SK-N-SH (cell line): Measurements from ENCODE around the gene PIMREG. TPM values are rescaled to one million over a fixed set of nuclear protein-coding genes. Genes with fewer than 3 reads are reported as not detected.
A peak's percentile ranks its signal among the peaks of the same experiment; 100 is the strongest.

Experiments
- CTCF ChIA-PET: fragments of 300-600, 350-600 bp; formaldehyde crosslinking; extraction: SDS; loops from one replicate; lab custom pipeline; 2021; lab: Yijun Ruan, JAX
- POLR2A ChIA-PET: fragments of 350-600 bp; sonication (Branson Sonifier 250); formaldehyde crosslinking; extraction: SDS; loops from one replicate; lab custom pipeline; 2020; ENCODE audit warnings: antibody characterized with exemption, inconsistent platforms; lab: Yijun Ruan, JAX
- DNase-seq: peaks from one replicate; pipeline ENCODE4 v3.0.0; 2012
- H2AFZ ChIP-seq: fragments of 200-600 bp; sonication (generic); 2 replicates; pipeline ENCODE4 v1.8.1; 2016; ENCODE audit warnings: antibody characterized with exemption, mild to moderate bottlenecking, low read depth
- H3F3A ChIP-seq: fragments of 200-600 bp; sonication (generic); replicated peaks from 2 replicates; pipeline ENCODE3; 2016; ENCODE audit warnings: antibody characterized with exemption, mild to moderate bottlenecking; ENCODE audit not compliant: insufficient read depth
- H3K27ac ChIP-seq, 2 experiments: fragments of 200-500 bp in 1 of 2; fragments of 200-600 bp in 1 of 2; sonication (Bioruptor generic) in 1 of 2; sonication (generic), shearing (Covaris generic) in 1 of 2; 2 replicates each; pipeline versions ENCODE4 v1.5.1 to v1.6.1; 2014 to 2016; ENCODE audit warnings: low read depth in 2 of 2, inconsistent platforms in 1 of 2, low read length in 1 of 2, mild to moderate bottlenecking in 1 of 2, mixed read lengths in 1 of 2
- H3K27me3 ChIP-seq: fragments of 200-600 bp; sonication (generic), shearing (Covaris generic); 2 replicates; pipeline ENCODE4 v1.6.1; 2016; ENCODE audit warnings: mixed run types; ENCODE audit not compliant: insufficient read depth
- H3K36me3 ChIP-seq, 2 experiments: fragments of 200-500 bp in 1 of 2; fragments of 200-600 bp in 1 of 2; sonication (Bioruptor generic) in 1 of 2; sonication (generic) in 1 of 2; replicated peaks in 1 of 2; 2 replicates each; pipeline versions ENCODE3 to v1.5.1; 2014 to 2016; ENCODE audit warnings: low read length in 1 of 2, mild to moderate bottlenecking in 1 of 2; ENCODE audit not compliant: insufficient read depth in 2 of 2, control insufficient read depth in 1 of 2
- H3K4me1 ChIP-seq, 2 experiments: fragments of 200-500 bp in 1 of 2; fragments of 200-600 bp in 1 of 2; sonication (Bioruptor generic) in 1 of 2; sonication (generic), shearing (Covaris generic) in 1 of 2; 2 replicates each; pipeline versions ENCODE4 v1.5.1 to v1.6.1; 2014 to 2016; ENCODE audit warnings: low read depth in 1 of 2, low read length in 1 of 2, mixed run types in 1 of 2; ENCODE audit not compliant: insufficient read depth in 2 of 2, control insufficient read depth in 1 of 2
- H3K4me2 ChIP-seq: fragments of 200-600 bp; sonication (generic), shearing (Covaris generic); 2 replicates; pipeline ENCODE4 v1.6.1; 2017; ENCODE audit warnings: mixed run types
- H3K4me3 ChIP-seq, 2 experiments: fragments of 200-500 bp in 1 of 2; fragments of 200-600 bp in 1 of 2; sonication (Bioruptor generic) in 1 of 2; sonication (generic), shearing (Covaris generic) in 1 of 2; 2 replicates each; pipeline versions ENCODE4 v1.5.1 to v1.8.1; 2014 to 2016; ENCODE audit warnings: low read depth in 2 of 2, inconsistent platforms in 1 of 2, low read length in 1 of 2, mild to moderate bottlenecking in 1 of 2, mixed read lengths in 1 of 2, moderate library complexity in 1 of 2
- H3K79me2 ChIP-seq: fragments of 200-600 bp; sonication (generic); 2 replicates; pipeline ENCODE4 v1.8.1; 2017; ENCODE audit warnings: mild to moderate bottlenecking; ENCODE audit not compliant: insufficient read depth
- H3K9ac ChIP-seq: fragments of 200-600 bp; sonication (generic); 2 replicates; pipeline ENCODE4 v1.6.1; 2017; ENCODE audit warnings: mixed run types
- H3K9me2 ChIP-seq: fragments of 200-600 bp; sonication (generic); 2 replicates; pipeline ENCODE4 v1.6.1; 2017; ENCODE audit warnings: mixed run types
- H3K9me3 ChIP-seq: fragments of 200-600 bp; sonication (generic); 2 replicates; pipeline ENCODE4 v1.6.1; 2017; ENCODE audit warnings: mixed run types, mild to moderate bottlenecking, moderate library complexity
- H4K20me1 ChIP-seq: fragments of 200-600 bp; sonication (generic); 2 replicates; pipeline ENCODE4 v1.6.1; 2017; ENCODE audit warnings: mild to moderate bottlenecking, mixed run types; ENCODE audit not compliant: insufficient read depth
- CHD2 ChIP-seq: fragments of 150-350 bp; IDR thresholded peaks from 2 replicates; pipeline ENCODE4 v1.6.1; 2018; ENCODE audit warnings: low read length; ENCODE audit not compliant: partially characterized antibody
- EZH2phosphoT487 ChIP-seq: fragments of 200-600 bp; sonication (generic); IDR thresholded peaks from 2 replicates; pipeline ENCODE4 v1.6.1; 2017; ENCODE audit warnings: low read depth, mixed run types, mild to moderate bottlenecking, antibody characterized with exemption, moderate library complexity, borderline replicate concordance
- FOXJ3 ChIP-seq: sonication (generic); formaldehyde crosslinking; IDR thresholded peaks from 2 replicates; pipeline ENCODE4 v1.5.1; 2020; ENCODE audit warnings: mild to moderate bottlenecking, missing genetic modification reagents
- FOXM1 ChIP-seq: IDR thresholded peaks from 2 replicates; pipeline ENCODE4 v1.4.0; 2012; ENCODE audit warnings: low read depth, mild to moderate bottlenecking
- MXI1 ChIP-seq: IDR thresholded peaks from 2 replicates; pipeline ENCODE4 v1.6.1; 2012; ENCODE audit warnings: mild to moderate bottlenecking, low read depth, low read length, improper control_type of control experiment
- NFIC ChIP-seq: IDR thresholded peaks from 2 replicates; pipeline ENCODE4 v1.4.0; 2012; ENCODE audit warnings: borderline replicate concordance
- NRF1 ChIP-seq: IDR thresholded peaks from 2 replicates; pipeline ENCODE4 v1.6.1; 2012; ENCODE audit warnings: low read depth, mild to moderate bottlenecking, low read length
- POLR2AphosphoS5 ChIP-seq: IDR thresholded peaks from 2 replicates; pipeline ENCODE4 v1.6.1; 2012; ENCODE audit warnings: low read depth, low read length
- RCOR1 ChIP-seq: fragments of 150-350 bp; IDR thresholded peaks from 2 replicates; pipeline ENCODE4 v1.6.1; 2017; ENCODE audit warnings: antibody characterized with exemption, low read length
- RFX5 ChIP-seq: IDR thresholded peaks from 2 replicates; pipeline ENCODE4 v1.6.1; 2012; ENCODE audit warnings: mild to moderate bottlenecking, improper control_type of control experiment, low read length
- SMC3 ChIP-seq: IDR thresholded peaks from 2 replicates; pipeline ENCODE4 v1.6.1; 2012; ENCODE audit warnings: low read depth, low read length, improper control_type of control experiment
- TEAD4 ChIP-seq: IDR thresholded peaks from 2 replicates; pipeline ENCODE4 v1.4.0; 2012; ENCODE audit warnings: mild to moderate bottlenecking, borderline replicate concordance; ENCODE audit not compliant: insufficient read depth
- USF2 ChIP-seq: fragments of 150-350 bp; IDR thresholded peaks from 2 replicates; pipeline ENCODE4 v1.6.1; 2017; ENCODE audit warnings: antibody characterized with exemption, low read length, low read depth, borderline replicate concordance
- YY1 ChIP-seq: IDR thresholded peaks from 2 replicates; pipeline ENCODE4 v1.4.0; 2012; ENCODE audit warnings: low read depth, mild to moderate bottlenecking
- WGBS: methylation state at CpG from one replicate; pipeline ENCODE4 v1.1.6; 2017; ENCODE audit warnings: low lambda C conversion rate; 5-methylcytosine and 5-hydroxymethylcytosine counted together
- polyA plus RNA-seq, 3 experiments: library from polyadenylated mRNA; depleted of rRNA; stranded (reverse); fragments of >200 nt; gene quantifications; 2 replicates each; pipeline ENCODE4 v1.2.3, GENCODE V29; 2012
- TF ChIP-seq, protein P1 (sequence below): IDR thresholded peaks from 2 replicates; pipeline ENCODE4 v1.6.1; 2012; ENCODE audit warnings: mild to moderate bottlenecking, low read depth, low read length, moderate library complexity
- TF ChIP-seq, protein P2 (sequence below): IDR thresholded peaks from 2 replicates; pipeline ENCODE4 v1.4.0; 2012; ENCODE audit warnings: low read depth, borderline replicate concordance
- TF ChIP-seq, protein P3 (sequence below): IDR thresholded peaks from 2 replicates; pipeline ENCODE4 v1.4.0; 2012; ENCODE audit warnings: low read depth, borderline replicate concordance

PIMREG gene
- polyA plus RNA-seq, 1 of the 3 experiments (the other 2 are of a cell fraction): 19.6 TPM

DNA sequence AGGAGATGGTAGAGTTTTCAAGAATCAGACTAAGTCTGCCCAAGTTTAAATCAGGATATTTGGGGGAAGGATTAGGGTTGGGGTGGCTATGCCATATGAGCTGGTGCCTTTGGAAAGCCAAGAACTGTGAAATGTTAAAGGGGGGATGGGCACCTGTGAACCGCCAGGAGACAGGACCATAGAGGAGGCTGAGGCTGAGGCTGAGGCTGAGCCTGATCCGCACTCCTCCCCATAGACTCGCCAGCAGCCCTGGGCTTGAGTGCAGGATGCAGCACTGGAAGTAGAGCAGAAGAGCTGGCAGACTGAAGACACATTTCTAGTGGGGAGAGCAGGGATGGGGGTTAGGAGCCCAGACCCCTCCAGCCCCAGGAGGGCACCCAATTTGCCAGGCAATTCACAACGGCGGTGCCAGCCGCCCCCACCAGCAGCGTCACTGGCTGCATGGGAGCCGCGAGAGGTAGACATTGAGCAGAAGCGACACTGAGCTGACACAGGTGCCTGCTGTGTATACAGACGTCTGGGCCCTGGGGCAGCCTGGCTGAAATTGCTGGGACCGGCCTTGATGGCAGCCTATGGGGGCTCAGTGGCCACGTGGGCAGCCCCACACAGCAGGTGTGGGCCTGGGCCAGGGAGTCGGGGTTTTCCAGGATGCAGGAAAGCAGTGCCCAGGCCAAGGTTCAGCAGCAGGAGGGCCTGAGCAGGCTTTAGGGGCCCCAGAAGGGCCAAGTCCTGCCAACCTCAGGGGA, 9.2 kb downstream of the PIMREG start:
- Histone ChIP-seq H3K36me3 (peaks cover 0 to 8% of the 10 kb centered on the region in 2 experiments), H3K4me3 (no peak overlapping the region), H3K4me2 (no peak overlapping the region), H3K4me1 (peaks cover 3 to 17% of the 10 kb centered on the region in 2 experiments; a peak in 2 of 4 replicates), H3K9me2 (no peaks in the 10 kb centered on the region), H4K20me1 (no peaks in the 10 kb centered on the region), H3F3A (no peaks in the 10 kb centered on the region), H3K27me3 (no peaks in the 10 kb centered on the region), H2AFZ (no peak overlapping the region), H3K9ac (no peak overlapping the region), H3K27ac (peak overlapping the region in 1 of 2 experiments; percentile 34; a peak in 2 of 4 replicates), H3K9me3 (no peaks in the 10 kb centered on the region), H3K79me2 (no peaks in the 10 kb centered on the region)
- CTCF ChIA-PET: interaction anchor here (1.1 to 2.0 kb wide), 3 partner anchors 17 to 31 kb away, joined by 3 to 10 read pairs (median 4); no protein-coding TSS in a partner anchor
- TF ChIP-seq EZH2phosphoT487: no peak
- TF ChIP-seq TEAD4: no peak
- no peak for TF ChIP-seq SMC3
- no peak for TF ChIP-seq USF2
- no peak for TF ChIP-seq RFX5
- no peak for TF ChIP-seq POLR2AphosphoS5
- no peak for TF ChIP-seq MXI1
- TF ChIP-seq FOXM1: no peak
- TF ChIP-seq, protein P1, sequence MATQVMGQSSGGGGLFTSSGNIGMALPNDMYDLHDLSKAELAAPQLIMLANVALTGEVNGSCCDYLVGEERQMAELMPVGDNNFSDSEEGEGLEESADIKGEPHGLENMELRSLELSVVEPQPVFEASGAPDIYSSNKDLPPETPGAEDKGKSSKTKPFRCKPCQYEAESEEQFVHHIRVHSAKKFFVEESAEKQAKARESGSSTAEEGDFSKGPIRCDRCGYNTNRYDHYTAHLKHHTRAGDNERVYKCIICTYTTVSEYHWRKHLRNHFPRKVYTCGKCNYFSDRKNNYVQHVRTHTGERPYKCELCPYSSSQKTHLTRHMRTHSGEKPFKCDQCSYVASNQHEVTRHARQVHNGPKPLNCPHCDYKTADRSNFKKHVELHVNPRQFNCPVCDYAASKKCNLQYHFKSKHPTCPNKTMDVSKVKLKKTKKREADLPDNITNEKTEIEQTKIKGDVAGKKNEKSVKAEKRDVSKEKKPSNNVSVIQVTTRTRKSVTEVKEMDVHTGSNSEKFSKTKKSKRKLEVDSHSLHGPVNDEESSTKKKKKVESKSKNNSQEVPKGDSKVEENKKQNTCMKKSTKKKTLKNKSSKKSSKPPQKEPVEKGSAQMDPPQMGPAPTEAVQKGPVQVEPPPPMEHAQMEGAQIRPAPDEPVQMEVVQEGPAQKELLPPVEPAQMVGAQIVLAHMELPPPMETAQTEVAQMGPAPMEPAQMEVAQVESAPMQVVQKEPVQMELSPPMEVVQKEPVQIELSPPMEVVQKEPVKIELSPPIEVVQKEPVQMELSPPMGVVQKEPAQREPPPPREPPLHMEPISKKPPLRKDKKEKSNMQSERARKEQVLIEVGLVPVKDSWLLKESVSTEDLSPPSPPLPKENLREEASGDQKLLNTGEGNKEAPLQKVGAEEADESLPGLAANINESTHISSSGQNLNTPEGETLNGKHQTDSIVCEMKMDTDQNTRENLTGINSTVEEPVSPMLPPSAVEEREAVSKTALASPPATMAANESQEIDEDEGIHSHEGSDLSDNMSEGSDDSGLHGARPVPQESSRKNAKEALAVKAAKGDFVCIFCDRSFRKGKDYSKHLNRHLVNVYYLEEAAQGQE: no peak
- no peak for TF ChIP-seq FOXJ3 (CRISPR knock-in tag)
- TF ChIP-seq CHD2: no peak
- TF ChIP-seq RCOR1: no peak
- TF ChIP-seq, protein P2, sequence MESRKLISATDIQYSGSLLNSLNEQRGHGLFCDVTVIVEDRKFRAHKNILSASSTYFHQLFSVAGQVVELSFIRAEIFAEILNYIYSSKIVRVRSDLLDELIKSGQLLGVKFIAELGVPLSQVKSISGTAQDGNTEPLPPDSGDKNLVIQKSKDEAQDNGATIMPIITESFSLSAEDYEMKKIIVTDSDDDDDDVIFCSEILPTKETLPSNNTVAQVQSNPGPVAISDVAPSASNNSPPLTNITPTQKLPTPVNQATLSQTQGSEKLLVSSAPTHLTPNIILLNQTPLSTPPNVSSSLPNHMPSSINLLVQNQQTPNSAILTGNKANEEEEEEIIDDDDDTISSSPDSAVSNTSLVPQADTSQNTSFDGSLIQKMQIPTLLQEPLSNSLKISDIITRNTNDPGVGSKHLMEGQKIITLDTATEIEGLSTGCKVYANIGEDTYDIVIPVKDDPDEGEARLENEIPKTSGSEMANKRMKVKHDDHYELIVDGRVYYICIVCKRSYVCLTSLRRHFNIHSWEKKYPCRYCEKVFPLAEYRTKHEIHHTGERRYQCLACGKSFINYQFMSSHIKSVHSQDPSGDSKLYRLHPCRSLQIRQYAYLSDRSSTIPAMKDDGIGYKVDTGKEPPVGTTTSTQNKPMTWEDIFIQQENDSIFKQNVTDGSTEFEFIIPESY: no peak
- TF ChIP-seq YY1: no peak
- TF ChIP-seq, protein P3, sequence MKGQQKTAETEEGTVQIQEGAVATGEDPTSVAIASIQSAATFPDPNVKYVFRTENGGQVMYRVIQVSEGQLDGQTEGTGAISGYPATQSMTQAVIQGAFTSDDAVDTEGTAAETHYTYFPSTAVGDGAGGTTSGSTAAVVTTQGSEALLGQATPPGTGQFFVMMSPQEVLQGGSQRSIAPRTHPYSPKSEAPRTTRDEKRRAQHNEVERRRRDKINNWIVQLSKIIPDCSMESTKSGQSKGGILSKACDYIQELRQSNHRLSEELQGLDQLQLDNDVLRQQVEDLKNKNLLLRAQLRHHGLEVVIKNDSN: no peak
- no peak for TF ChIP-seq NFIC
- no peak for TF ChIP-seq NRF1
- peak; percentile 56 for DNase-seq
- POLR2A ChIA-PET: interaction anchor here (0.6 to 2.2 kb wide), 3 partner anchors 9 to 1030 kb away, joined by 3 to 11 read pairs (median 3); partner anchors contain the start of gene PIMREG
- 73% methylated on average over 6 of the region's 14 CpGs for WGBS
